Stimulated activated CD8-positive, alpha-beta memory T cell treated with anti-CD3 and anti-CD28 coated beads, Interleukin-4, amount 100 ng/mL, for 48 hours (primary cell): ENCODE measurements around the gene CDAN1.
"Not testable (repeated sequence)": the region's sequence is repeated elsewhere in the genome, so short reads cannot be mapped to it uniquely, and the experiment has no call there.

Experiments used
- DNase-seq: peaks from one replicate; pipeline ENCODE4 v3.0.0-alpha.2; 2020

CDAN1 gene, protein sequence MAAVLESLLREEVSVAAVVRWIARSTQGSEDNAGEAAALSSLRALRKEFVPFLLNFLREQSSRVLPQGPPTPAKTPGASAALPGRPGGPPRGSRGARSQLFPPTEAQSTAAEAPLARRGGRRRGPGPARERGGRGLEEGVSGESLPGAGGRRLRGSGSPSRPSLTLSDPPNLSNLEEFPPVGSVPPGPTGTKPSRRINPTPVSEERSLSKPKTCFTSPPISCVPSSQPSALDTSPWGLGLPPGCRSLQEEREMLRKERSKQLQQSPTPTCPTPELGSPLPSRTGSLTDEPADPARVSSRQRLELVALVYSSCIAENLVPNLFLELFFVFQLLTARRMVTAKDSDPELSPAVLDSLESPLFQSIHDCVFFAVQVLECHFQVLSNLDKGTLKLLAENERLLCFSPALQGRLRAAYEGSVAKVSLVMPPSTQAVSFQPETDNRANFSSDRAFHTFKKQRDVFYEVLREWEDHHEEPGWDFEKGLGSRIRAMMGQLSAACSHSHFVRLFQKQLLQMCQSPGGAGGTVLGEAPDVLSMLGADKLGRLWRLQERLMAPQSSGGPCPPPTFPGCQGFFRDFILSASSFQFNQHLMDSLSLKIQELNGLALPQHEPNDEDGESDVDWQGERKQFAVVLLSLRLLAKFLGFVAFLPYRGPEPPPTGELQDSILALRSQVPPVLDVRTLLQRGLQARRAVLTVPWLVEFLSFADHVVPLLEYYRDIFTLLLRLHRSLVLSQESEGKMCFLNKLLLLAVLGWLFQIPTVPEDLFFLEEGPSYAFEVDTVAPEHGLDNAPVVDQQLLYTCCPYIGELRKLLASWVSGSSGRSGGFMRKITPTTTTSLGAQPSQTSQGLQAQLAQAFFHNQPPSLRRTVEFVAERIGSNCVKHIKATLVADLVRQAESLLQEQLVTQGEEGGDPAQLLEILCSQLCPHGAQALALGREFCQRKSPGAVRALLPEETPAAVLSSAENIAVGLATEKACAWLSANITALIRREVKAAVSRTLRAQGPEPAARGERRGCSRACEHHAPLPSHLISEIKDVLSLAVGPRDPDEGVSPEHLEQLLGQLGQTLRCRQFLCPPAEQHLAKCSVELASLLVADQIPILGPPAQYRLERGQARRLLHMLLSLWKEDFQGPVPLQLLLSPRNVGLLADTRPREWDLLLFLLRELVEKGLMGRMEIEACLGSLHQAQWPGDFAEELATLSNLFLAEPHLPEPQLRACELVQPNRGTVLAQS

DNA sequence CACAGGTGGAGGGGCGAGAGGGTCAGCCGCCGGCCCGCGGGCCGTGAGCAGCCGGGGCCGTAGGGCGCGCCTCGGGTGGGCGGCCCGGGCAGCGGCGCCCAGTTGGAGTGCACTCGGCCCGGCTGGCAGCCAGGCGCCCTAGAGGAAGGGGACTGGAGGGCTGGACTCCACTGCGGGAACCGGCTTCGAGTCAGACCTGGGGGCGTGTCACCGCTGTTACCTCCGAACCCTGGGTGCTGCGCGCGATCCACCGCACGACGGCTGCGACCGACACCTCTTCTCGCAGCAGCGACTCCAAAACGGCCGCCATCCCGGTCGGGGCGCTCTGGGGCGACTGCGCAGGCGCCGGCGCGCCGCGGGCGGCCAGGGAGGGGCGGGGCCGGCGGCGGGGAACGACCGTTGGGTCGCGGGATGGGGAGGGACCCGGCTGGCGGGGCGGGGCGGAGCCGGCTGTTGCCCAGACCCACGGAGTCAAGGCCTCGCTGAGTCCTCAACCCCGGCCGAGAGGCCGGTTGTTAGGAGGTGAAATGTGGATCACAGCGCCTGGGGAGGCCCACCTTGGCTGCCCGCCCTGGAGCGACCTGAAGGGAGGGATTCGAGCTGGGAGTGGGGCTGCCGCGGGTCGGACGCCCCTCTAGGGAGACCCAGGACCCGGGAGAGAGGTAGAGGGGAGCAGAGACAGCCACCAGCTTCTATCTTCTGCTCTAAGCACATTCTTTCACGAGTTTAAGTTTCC is at the start of gene CDAN1:
Gene CDAN1 (minus strand): TSS at position 336 of the 736 bp plus-strand sequence. CDS start 26 bp downstream, at position 310.
- DNase-seq, result peak; percentile 96

- no peak for DNase-seq
Measured at GRCh38 chr15:42785569-42785968, 48.6 kb upstream of the CDAN1 start.

- DNase-seq, result no peak
Measured at GRCh38 chr15:42784705-42785104, 47.8 kb upstream of the CDAN1 start.

DNA sequence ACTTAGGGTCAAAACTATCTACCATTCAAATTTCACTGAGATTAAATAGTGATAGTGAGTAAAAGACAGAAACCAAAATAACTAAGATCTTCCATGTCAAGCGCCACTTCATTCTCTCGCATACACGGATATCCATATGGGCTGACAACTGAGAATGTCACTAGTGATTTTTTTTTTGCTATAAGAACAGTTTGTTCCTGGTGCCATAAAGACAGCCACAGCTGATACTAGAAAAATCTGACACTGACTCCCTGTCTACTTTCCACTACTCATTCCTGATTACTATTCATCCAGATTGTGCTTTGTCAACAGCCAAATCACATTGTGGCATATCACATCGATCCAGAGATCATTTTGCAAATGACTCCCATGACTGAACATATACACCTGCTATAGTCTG is 45.8 kb upstream of the CDAN1 start:
- DNase-seq, result no peak

- no peak for DNase-seq
Measured at GRCh38 chr15:42775416-42775815, 38.5 kb upstream of the CDAN1 start.

- DNase-seq, result no peak
Measured at GRCh38 chr15:42772901-42773300, 36.0 kb upstream of the CDAN1 start.

- DNase-seq, result no peak
Measured at GRCh38 chr15:42772144-42772543, 35.2 kb upstream of the CDAN1 start.

DNA sequence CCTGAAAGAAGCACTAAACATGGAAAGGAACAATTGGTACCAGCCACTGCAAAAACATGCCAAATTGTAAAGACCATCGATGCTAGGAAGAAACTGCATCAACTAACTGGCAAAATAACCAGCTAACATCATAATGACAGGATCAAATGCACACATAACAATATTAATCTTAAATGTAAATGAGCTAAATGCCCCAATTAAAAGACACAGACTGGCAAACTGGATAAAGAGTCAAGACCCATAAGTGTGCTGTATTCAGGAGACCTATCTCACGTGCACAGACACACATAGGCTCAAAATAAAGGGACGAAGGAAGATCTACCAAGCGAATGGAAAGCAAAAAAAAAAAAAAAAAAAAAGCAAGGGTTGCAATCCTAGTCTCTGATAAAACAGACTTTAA is 29.2 kb upstream of the CDAN1 start:
- not testable (repeated sequence) for DNase-seq

DNA sequence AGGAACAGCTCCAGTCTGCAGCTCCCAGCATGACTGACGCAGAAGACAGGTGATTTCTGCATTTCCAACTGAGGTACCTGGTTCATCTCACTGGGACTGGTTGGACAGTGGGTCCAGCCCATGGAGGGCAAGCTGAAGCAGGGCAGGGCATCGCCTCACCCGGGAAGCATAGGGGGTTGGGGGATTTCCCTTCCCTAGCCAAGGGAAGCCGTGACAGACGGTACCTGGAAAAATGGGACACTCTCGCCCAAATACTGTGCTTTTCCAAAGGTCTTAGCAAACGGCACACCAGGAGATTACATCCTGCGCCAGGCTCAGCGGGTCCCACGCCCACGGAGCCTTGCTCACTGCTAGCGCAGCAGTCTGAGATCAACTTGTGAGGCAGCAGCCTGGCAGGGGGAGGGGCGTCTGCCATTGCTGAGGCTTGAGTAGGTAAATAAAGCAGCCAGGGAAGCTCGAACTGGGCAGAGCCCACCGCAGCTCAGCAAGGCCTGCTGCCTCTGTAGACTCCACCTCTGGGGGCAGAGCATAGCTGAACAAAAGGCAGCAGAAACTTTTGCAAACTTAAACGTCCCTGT is 27.3 kb upstream of the CDAN1 start:
- not testable (repeated sequence) for DNase-seq

- DNase-seq, result not testable (repeated sequence)
Measured at GRCh38 chr15:42761813-42762212, 24.9 kb upstream of the CDAN1 start.

GRCh38 chr15:42760759-42761158 is 23.8 kb upstream of the CDAN1 start:
- no peak for DNase-seq

DNA sequence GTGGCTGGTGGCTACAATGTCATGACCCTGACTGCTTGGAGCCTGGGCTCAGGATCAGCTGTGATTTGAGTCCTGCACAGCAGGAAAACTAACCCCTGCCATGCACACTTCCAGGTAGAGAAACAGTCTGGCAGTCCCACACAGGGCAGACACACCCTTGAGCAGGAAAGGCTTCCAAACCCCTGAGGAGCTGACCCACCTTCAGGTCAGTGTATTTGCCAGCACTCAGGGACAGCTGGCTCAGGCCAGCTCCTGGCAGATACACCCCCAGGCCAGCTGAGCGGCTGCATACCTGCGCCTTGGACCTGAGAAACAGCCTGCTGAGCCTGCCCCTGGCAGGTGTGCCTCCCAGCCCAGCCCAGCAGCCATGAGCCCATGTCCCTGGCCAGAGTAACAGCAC is 22.2 kb upstream of the CDAN1 start:
- no peak for DNase-seq

- no peak for DNase-seq
Measured at GRCh38 chr15:42750306-42750705, 13.4 kb upstream of the CDAN1 start.

DNA sequence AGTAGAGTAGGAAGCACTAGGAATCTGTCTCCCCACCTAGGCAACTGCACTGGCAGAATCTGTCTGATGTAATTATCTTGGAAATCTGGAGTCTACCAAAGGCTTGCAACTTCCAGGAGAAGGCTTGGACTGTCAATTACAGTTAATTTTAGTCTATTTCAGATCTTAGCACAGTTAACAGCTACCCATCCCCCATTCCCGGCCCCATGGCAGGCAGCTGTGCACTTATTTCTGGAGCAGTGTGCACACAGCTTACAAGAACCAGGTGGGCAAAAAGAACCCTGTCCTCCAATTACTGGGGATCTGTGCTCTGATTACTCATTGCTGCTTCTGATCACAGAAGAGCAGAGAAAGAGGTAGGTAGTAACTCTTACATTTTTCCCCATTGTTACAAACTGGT is 12.3 kb upstream of the CDAN1 start:
- no peak for DNase-seq

GRCh38 chr15:42744195-42744594 is 7.3 kb upstream of the CDAN1 start:
- no peak for DNase-seq

DNA sequence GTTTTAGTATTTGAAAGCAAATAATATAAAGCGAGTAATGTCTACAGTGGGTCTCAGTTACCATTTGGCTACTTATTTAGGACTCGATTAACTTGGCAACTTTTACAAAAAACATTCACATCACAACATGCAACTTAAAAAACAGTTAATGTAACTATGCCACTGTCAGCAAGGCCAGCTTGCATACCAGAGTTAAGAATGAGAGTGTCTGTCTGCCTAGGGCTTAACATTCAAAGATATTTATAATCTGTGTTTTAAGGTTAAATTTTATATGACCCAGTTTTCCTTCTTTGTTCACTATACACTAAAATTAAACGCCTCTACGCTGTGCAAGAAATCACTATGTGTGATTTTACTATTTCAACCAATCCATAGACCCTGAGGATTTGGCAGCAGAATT is 5.2 kb upstream of the CDAN1 start:
- DNase-seq, result no peak

- DNase-seq, result no peak
Measured at GRCh38 chr15:42741710-42742109, 4.8 kb upstream of the CDAN1 start.

GRCh38 chr15:42737529-42738328 is 801 bp upstream of the CDAN1 start:
- DNase-seq, result no peak

GRCh38 chr15:42736178-42736792 is 643 bp downstream of the CDAN1 start:
- DNase-seq, result peak; percentile 33

- no peak for DNase-seq
Measured at GRCh38 chr15:42735382-42736165, 1.4 kb downstream of the CDAN1 start.
